NCI-H1105 (cell line): ENCODE data around the gene OR8D1.
"Not testable (repeated sequence)": the region's sequence is repeated elsewhere in the genome, so short reads cannot be mapped to it uniquely, and the experiment has no call there.

Source experiments
- DNase-seq: peaks from one replicate; lab custom pipeline; 2025; lab: John Stamatoyannopoulos, UW

The OR8D1 gene

DNA sequence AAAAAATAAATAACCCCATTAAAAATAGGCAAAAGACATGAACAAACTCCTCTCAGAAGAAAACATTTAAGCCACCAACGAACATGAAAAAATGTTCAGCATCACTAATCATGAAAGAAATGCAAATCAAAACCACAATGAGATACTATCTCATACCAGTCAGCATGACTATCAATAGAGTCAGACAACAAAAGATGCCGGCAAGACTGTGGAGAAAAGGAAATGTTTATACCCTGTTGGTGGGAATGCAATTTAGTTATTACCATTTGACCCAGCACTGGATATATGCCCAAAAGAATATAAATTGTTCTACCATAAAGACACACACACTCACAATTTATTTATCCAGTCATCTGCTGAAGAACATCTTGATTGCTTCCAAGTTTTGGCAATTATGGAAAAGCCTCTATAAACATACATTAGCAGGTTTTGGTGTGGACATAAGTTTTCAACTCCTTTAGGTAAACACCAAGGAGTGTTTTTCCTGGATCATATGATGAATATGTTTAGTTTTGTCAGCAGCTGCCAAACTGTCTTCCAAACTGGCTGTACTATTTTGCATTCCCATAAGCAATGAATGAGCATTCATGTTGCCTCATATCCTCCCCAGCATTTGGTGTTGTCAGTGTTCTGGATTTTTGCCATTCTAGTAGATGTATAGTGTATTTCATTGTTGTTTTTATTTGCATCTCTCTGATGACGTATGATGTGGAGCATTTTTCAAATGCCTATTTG is 28.0 kb downstream of the OR8D1 start:
- DNase-seq = no peak

DNA sequence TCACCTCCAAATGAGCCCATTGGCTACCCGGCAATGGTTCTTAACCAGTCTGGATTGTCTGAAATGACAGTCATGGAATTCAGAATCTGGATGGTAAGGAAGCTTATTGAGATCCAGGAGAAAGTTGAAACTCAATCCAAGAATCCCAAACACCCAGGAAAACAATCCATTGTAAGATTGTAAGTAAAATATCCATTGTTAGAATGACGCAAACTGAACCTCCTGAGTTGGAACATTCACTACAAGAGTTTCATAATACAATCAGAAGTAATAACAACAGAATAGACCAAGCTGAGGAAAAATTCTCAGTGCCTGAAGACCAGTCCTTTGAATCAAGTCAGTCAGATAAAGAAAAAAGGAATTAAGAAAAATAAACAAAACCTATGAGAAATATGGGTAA is 35.5 kb downstream of the OR8D1 start:
- no peak for DNase-seq

- no peak for DNase-seq
Observed at GRCh38 chr11:124277804-124278203, 35.9 kb downstream of the OR8D1 start.

- no peak for DNase-seq
Observed at GRCh38 chr11:124277207-124277606, 36.5 kb downstream of the OR8D1 start.

DNA sequence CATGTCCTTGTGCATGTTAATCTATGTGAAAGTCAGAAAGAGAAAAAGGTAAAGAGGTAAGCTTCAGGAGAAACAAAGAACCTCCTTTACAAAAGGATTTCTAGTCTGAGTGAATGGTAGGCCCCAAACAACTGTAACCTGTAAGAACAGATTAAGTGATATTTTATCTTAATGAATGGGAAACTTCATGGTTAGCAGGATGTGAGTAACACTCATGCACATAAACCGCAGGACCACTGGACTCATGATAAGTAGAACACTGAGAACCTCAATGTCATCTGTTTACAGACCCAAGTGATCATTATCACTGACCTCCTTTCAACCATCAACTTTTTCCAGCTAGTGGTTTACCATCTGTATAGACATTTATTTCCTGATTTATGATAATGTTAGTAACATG is 37.7 kb downstream of the OR8D1 start:
- no peak for DNase-seq

- DNase-seq = no peak
Observed at GRCh38 chr11:124274000-124274399, 39.7 kb downstream of the OR8D1 start.

DNA sequence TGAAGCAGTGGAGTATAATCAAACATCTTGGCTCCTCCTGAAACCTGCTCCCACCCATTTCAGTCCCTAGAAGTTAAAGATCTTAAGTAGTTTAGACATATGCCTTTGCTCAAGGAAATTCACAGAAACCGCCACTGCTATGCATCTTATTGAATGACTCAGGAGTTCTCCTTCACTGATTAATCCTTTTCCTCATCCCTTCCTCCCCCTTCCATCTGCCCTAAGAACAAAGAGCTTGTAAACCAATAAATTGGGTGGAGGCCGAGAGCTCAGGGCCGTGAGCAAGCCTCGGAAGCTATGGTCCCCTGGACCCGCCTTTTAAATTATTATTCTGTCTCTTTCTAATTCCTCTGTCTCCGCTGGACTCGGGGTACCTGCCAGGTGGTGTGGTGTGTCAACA is 42.9 kb downstream of the OR8D1 start:
- DNase-seq = not testable (repeated sequence)

- DNase-seq = not testable (repeated sequence)
Observed at GRCh38 chr11:124265041-124265440, 48.7 kb downstream of the OR8D1 start.

- no peak for DNase-seq
Observed at GRCh38 chr11:124256076-124256475, 57.7 kb downstream of the OR8D1 start, which contains the start of gene OR8G5. Gene OR8G5, plus strand, starts transcription at chr11:124256376. Its CDS starts 8,556 bp downstream, at chr11:124264932.
